HG03575 (cell line): Measurements from ENCODE around the gene EXOC6B.

Source experiments
- ATAC-seq: cut with Tn5 transposase; IDR thresholded peaks from one replicate; pipeline ENCODE4 v1.9.1; 2021; ENCODE audit not compliant: unreplicated experiment, insufficient number of reproducible peaks, low FRiP score; ENCODE audit errors: extremely low read depth

EXOC6B gene

DNA sequence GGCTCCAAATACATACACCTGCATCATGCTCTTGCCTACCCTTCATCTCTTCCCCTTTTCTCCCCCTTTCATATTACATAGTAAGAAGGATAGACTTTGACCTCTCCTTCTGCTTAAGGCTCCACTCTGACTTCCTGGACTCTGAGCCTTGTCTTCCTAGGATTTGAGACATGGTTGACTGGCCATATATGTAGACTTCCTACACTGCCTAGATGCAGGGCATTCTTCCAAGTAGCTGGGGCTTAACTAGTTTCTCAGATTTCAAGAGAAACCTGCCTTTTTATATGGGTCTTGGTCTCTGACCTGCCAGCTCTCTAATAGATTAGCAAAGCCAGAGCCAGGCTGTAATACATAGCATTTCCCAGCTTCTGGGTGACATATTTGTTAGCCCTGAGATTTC, 642.8 kb downstream of the EXOC6B start:
- ATAC-seq = no peak

DNA sequence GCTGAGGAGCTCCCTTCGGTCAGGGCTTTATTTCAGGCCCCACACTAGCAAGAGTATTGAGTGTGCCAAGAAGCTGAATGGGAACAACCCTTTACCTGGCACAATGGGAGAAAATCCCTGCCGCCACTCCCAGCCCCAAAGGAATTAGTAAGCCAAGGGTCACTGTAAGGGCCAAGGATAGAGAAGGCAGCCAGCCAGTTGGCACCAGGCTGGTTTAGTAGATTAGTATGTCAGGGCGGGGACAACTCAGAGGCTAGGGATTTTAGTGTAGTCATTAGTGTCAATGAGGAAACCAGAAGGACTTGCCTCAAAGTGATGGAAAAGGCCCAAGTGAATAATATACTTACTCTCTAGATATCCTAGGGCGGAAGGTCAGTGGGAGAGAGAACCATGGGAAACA, 643.3 kb downstream of the EXOC6B start:
- no peak for ATAC-seq

- no peak for ATAC-seq
Measured at GRCh38 chr2:72181616-72182015, 644.2 kb downstream of the EXOC6B start.

- no peak for ATAC-seq
Measured at GRCh38 chr2:72180351-72180750, 645.5 kb downstream of the EXOC6B start.

DNA sequence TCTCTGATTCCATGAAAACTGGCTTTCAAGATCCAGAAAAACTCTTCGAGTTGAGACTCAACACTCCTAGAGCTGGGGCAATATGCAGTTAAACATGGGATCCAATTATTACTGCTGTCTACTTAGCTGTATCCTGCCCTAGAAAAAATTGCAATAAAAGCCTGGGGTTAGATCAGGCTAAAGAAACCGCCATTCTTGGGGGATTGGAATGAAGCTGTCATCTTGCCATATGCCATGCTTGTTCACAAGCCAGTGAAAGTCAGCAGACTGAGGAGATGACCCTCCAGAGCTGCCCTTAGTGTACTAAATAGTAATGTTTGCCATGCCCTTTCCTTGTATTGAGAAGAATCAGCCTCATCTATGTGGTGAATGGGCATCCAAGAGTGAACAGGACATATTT, 647.3 kb downstream of the EXOC6B start:
- ATAC-seq = no peak

DNA sequence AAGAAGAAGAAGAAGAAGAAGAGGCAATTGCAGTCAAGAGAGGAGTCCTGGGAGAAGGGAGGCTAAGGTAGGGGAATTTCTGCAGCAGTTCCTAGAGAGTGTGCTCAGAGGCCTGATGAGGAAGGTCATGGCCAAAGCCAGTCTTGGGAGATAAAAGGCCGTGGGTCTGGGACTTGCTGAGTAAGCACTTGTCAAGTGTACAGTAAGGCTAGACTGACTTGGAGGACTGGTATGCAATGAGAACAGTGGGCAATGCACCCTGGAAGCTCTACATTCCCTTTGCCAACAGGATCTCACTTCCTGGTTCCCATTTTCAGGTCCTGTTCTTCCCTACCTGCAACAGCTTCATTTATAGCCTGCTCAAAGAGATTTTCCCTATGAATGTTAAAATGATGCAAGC, 649.6 kb downstream of the EXOC6B start:
- ATAC-seq = no peak

- ATAC-seq = no peak
Measured at GRCh38 chr2:72175636-72176035, 650.2 kb downstream of the EXOC6B start.

GRCh38 chr2:72173640-72174321, 652.1 kb downstream of the EXOC6B start:
- ATAC-seq = no peak

GRCh38 chr2:72172478-72172877, 653.4 kb downstream of the EXOC6B start:
- ATAC-seq = no peak

DNA sequence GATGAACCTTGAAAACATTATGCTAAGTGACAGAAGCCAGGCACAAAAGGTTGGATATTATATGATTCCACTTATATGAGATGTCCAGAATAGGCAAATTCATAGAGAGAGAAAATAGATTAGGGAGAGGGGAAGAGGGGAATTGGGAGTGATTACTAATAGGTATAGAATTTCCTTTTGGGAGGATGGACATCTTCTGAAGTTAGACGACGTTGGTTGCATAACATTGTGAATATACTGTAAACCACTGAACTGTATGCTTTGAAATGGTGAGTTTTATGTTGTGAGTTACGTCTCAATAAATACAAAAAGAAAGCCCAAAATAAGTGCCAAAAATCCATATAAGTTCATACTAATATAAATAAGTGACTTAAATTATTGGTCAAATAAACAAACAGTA, 659.6 kb downstream of the EXOC6B start:
- no peak for ATAC-seq

DNA sequence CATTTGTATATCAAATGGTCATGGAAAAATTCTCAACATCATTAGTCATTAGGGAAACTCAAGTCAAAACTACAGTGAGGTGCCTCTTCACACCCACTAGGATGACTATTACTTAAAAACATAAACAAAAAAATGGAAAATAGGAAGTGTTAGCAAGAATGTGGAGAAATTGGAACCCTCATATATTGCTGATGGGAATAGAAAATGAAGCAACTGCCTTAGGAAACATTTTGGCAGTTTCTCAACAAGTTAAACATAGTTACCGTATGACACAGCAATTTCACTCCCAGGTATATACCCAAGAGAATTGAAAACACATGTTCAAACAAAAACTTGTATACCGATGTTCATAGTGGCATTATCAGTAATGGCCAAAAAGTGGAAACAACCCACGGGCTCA, 660.0 kb downstream of the EXOC6B start:
- ATAC-seq = no peak

- ATAC-seq = no peak
Measured at GRCh38 chr2:72162574-72162973, 663.3 kb downstream of the EXOC6B start.

GRCh38 chr2:72159211-72159993, 666.4 kb downstream of the EXOC6B start:
- ATAC-seq = no peak

DNA sequence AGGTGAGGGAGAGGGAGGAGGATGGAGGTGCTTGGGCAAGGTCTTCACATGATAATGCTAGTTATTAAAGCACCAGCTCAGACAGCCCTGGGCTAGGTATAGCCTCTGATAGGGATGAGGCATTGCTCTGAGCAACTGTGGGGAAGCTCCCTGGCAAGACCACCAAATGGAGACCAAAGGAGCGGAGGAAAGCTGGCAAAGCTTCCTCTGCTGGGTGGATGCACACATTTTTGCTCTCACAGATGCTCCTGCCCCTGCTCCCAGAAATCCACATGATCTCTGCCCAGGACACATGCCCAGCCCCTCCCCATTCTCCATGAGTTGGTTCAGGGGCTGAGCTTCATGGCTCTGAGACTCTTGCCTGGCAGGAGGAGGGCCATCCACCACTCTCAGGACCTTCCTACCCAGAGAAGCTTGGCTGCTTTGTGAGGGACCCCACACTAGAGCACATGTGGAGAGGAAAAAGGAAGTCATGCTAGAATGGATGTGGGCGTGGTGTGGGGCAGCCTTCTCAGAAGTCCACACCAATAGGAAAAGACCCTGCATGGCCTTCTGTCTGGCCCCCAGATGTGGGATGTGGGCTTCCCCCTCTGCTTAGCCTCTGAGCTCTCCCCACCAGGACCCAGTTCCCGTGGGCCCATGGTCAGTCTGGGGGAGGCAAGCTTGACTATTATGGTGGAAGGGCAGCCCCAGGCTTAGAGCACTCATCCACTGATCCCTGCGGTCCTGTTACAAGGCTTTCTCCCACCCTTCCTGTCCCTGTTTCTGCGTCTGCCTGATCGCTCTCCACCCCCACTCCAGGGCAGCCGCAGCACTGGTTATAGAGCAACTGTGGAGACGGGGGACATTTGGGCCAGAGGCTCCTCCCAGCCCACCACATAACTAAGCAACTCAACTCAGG, 667.7 kb downstream of the EXOC6B start:
- no peak for ATAC-seq

DNA sequence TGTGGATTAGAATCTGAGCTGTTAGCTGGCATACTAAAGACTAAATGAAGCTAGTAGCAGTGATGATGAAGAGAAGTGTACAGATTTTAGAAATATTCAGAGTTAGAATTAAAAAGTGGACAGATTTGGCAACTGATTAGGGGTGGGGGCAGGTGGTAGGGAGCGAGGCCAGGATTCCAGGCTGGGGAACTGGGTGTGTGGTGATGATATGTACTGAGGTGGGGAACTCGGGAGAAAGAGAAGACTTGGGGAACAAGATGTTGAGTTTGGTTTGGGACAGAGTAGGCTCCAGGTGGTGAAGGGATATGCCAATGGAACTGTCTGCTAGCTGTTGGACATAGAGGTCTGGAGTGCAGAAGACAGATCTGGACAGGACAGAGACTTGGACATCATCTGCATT, 669.0 kb downstream of the EXOC6B start:
- no peak for ATAC-seq

DNA sequence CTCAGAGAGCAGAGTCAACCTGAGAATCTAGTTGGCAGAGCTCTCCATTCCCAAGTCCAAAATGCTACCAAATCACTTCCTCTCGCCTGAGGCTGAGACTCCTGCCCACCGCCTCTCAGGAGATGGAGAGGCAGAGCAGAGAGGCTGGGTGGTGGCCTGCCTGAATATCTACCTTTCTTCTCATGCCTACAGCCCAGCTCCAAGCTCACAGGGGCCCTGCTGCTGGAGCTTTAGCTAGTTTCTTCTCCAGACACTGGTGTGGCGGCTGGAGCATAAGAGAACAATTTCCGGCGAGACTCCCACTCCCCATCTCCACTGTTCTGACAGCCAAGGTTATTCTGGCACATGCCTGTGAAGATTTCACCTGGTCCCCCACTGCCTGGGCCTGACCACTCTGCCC, 670.1 kb downstream of the EXOC6B start:
- no peak for ATAC-seq

DNA sequence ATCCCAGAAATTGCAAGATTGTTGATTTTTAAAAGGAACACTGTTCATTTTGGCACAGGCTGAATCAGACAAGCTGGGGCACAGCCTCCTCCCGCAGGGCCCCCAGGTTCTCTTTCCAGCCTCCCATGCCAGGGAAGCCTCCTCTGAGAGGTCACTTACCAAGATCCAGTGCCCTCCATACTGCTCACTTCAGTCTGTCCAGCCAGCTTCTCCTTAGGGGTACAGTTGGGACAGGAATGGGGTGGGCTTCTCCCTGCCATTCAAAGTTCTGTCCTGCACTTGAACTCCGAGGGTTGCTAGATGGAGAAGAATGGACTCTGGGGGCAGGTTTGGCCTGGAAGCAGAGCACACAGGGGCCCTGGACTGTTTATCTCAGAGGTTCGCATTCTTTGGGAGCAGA, 670.7 kb downstream of the EXOC6B start:
- ATAC-seq = no peak

- no peak for ATAC-seq
Measured at GRCh38 chr2:72154386-72154975, 671.4 kb downstream of the EXOC6B start.

GRCh38 chr2:72153924-72154323, 671.9 kb downstream of the EXOC6B start:
- no peak for ATAC-seq
